ENCODE results near the gene MRPL28.
"Not testable (repeated sequence)": the region's sequence is repeated elsewhere in the genome, so short reads cannot be mapped to it uniquely, and the experiment has no call there.

The MRPL28 gene

DNA sequence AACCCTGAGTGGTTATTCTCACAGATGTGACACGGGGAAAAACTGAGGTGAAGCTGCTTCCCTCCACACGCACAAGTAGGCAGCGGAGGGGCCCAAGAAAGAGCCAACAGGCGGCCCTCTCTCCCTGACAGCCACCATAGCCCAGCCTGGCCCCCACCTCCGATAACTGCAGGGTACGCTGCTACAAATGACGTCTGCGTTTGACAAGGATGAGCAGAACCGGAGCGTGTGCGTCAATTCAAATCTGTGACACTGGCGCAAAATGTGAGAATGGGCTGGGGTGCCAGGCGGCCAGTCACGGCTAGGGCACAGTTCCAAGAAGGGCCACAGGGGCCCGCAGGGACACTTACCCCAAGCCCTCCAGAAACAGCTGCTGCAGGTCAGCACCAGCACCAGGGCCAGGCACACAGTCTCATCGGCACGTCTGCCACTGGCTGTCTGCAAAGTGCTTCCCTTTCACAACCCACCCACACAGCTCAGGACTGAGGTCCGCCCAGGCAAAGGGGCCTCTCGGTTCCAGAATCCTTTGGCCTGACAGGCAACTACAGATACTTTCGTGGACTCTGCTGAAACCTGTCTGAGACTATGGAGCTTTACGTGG lies 32.3 kb downstream of the MRPL28 start:
- DNase-seq (ENCODE audit: low read depth), result no peak

DNA sequence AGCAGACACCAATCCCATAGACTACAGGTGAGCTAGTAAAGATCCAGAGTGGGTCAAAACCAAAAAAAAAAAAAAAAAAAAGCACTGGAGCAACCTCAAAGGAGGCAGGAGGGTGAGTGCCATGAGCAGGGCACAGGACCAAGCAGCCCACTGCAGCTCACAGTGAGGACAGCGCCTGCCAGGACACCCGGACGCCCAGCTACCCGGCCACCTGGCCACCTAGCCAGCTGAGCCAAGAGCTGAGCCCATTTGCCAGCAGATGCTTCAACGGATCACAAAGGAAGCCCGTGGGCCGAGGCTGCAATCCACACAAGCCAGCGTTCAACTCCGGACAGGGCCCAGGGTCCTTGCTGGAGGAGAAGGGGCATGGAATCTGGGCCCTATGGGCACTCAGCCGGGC lies 32.9 kb downstream of the MRPL28 start:
- DNase-seq (ENCODE audit: low read depth), result no peak

GRCh38 chr16:336269-336668 lies 34.1 kb downstream of the MRPL28 start:
- no peak for DNase-seq (ENCODE audit: low read depth)

GRCh38 chr16:334861-335632 lies 35.3 kb downstream of the MRPL28 start:
- DNase-seq (ENCODE audit: low read depth), result not testable (repeated sequence)

GRCh38 chr16:334164-334832 lies 36.0 kb downstream of the MRPL28 start:
- not testable (repeated sequence) for DNase-seq (ENCODE audit: low read depth)

DNA sequence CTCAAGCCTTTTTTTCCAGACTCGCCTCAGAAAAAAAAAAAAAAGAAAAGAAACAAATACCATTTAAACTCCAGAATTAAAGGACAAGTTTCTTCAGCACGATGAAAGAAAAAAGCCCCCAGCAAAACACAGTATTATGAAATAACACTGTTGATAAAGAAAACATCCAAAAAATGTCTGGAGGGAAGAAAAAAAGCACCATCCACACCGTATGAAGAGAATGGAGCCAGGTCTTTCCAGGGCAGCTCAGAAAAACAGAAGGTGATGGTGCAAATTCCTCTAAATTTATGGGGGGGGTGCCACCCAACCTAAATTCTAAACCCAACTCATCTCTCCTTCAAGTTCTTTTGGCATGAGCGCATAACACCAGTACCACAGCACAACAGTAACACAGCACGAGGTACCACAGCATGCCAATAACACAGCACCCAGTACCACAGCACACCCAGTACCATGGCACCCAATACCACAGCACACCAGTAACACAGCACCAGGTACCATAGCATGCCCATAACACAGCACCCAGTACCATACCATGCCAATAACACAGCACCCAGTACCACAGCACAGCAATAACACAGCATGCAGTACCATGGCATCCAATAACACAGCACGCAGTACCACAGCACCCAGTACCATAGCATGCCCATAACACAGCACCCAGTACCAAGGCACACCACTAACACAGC lies 36.8 kb downstream of the MRPL28 start:
- no peak for DNase-seq (ENCODE audit: low read depth)

DNA sequence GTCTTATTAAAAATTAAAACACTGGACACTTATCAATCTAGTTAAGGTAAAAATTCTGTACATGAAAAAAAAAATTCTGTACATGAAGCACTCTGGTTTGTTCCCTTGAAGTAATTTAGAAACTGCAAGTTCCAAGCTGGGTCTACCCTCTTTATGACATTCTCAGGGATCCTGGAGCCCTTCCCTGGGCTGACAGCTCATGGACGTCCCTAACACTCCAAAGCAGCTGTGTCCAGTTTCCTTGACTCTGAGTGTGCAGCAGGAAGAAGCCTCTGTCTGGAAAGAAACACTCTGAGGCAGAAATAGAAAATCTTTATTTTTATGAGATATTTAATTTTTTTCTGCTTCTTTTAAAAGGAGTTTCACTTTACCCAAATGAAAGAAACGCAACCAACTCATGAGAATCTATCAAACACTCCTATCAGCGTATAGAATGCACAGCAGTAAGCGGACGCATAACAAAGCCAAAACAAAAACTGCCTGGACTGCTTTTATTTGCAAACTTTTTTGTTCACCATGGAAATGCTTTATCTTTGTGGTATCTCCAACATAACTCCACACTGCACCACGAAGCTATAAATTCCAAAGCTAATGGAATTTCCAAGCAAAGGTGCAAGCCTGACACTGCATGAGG lies 39.0 kb downstream of the MRPL28 start:
- not testable (repeated sequence) for DNase-seq (ENCODE audit: low read depth)

DNA sequence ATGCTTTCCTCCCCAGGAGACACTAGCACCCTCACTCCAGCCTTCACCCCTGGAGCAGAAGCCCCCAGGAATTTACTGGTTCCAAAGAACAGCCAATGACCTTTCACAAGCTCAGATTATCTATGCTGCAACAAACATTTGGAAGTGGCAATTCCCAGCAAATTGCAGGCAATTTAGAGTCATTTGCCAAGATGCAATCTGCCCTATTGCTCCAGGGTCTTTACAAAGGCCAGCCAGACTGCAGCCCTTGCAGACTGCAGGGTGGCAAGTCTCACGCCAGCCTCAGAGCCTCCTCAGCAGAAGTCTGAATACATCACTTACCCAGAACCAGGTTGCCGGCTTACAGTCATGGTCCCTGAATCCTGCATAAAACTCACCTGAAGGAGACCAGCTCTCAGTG lies 39.6 kb downstream of the MRPL28 start:
- DNase-seq (ENCODE audit: low read depth), result no peak

- no peak for DNase-seq (ENCODE audit: low read depth)
These were observed 44.8 kb downstream of the MRPL28 start for GRCh38 chr16:325375-326145.

GRCh38 chr16:324451-325334 lies 45.6 kb downstream of the MRPL28 start:
- DNase-seq (ENCODE audit: low read depth), result peak; percentile 79

GRCh38 chr16:324201-324450 lies 46.2 kb downstream of the MRPL28 start:
- DNase-seq (ENCODE audit: low read depth), result no peak

DNA sequence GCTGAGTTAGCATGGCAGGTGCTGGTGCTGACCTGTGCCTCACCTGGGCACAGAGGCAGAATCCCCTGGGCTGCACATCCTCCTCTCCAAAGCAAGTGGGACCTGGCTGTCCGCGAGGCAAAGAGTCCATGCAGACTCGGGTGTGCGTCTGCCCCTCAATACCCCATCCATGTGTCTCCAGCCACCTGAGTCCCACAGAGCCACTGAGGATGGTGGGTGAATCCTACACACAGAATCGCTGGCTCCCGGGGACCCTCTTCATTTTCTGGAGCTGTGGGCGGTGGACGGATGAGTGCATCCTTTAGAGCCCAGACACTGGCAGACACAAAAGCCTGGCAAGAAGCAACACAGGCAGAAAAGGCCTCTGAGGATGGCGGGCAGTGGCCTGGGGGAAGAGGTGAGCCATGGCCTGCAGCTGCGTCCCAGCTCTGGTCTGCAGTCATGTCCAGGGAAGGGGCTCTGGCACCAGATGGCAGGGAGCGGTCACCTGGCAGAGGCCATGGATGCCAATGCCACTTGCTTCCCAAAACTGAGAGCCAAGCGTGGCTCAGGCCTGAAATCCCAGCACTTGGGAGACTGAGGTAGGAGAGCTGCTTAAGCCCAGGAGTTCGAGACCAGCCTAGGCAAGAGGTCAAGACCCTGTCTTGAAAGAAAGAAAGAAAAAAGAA lies 47.7 kb downstream of the MRPL28 start:
- DNase-seq (ENCODE audit: low read depth), result no peak

- no peak for DNase-seq (ENCODE audit: low read depth)
These were observed 48.8 kb downstream of the MRPL28 start for GRCh38 chr16:321532-321931.

DNA sequence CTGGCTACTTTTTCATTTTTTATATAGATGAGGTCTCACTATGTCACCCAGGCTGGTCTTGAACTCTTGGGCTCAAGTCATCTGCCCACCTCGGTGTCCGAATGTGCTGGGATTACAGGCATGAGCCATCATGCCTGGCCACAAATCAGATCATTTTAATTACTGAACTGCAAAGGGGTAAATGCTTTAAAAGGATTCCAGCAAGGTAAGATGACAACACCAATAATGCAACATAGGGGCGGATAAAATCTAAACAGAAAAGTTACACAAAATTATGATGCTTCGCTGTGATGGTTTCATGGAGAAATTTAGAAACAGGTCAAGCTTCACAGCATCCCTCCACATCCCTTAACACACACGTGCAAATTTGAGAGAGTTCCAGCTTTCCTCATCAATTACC lies 50.1 kb downstream of the MRPL28 start:
- DNase-seq (ENCODE audit: low read depth), result no peak

DNA sequence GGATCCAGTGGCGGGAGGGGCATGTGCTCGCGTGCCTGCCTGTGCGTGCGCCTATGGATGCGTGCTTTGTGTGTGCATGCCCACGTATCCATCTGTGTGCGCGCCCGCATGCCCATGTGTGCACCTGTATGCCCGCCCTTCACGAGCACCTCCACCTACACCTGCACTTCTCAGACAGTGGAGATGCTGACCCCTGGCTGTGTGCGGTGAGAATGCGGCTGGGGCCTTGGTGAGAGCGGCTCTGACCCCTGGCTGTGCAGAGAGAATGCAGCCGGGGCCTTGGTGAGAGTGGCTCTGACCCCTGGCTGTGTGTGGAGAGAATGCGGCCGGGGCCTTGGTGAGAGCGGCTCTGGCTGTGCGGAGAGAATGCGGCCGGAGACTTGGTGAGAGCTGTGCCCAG lies 51.7 kb downstream of the MRPL28 start:
- DNase-seq (ENCODE audit: low read depth), result no peak

DNA sequence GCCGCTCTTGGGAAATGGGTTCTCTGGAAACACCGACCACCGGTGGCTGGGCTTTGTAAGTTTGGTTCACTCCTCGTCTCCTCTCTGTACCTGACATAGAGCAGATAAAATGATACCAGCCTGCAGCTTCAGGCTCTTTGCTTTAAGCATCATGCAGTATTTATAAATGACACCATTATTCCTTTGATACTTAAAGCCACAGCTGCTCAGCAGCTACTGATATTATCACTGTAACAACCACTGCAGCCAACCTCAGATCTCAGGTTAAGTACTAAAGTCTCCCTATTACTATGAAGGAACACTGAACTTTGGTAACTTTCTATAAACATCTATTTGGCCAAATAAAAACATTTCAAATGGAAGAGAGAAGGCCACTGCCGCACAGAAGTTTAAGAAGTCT lies 52.8 kb downstream of the MRPL28 start:
- DNase-seq (ENCODE audit: low read depth), result no peak

Measured in T-helper 22 cell (primary cell).